ENCODE measurements around the gene ESR1.
"Not testable (repeated sequence)": the region's sequence is repeated elsewhere in the genome, so short reads cannot be mapped to it uniquely, and the experiment has no call there.

The ESR1 gene

DNA sequence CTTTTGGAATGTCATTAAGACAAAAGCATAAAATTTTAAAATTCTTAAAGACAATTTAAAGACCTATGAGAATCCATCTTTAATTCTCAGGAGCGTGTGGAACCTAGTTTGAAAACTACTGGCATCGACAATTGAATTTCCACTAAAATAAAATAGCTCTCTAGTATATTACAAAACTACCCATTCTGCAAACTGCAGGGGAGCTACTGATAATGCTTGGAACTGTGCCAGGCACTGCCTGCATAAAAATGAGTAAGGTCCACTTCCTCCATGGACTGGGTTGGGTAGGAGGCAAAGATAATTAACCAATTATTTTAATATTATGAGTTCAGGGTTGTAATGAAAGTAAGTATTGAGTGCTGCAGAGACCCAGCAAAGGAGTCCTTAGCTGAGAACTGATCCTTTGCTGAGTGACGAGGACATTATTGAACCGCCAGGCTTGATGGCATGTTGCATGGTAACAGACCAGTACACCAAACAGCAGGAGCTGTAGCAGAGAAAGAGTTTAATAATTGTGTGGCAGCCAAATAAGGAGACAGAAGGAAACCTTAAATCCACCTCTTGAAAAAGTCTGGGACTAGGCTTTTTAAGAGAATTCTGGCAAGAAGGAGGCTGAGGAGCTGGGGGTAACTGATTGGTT is 261.3 kb downstream of the ESR1 start:
- TF ChIP-seq, protein P1, sequence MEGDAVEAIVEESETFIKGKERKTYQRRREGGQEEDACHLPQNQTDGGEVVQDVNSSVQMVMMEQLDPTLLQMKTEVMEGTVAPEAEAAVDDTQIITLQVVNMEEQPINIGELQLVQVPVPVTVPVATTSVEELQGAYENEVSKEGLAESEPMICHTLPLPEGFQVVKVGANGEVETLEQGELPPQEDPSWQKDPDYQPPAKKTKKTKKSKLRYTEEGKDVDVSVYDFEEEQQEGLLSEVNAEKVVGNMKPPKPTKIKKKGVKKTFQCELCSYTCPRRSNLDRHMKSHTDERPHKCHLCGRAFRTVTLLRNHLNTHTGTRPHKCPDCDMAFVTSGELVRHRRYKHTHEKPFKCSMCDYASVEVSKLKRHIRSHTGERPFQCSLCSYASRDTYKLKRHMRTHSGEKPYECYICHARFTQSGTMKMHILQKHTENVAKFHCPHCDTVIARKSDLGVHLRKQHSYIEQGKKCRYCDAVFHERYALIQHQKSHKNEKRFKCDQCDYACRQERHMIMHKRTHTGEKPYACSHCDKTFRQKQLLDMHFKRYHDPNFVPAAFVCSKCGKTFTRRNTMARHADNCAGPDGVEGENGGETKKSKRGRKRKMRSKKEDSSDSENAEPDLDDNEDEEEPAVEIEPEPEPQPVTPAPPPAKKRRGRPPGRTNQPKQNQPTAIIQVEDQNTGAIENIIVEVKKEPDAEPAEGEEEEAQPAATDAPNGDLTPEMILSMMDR (conservative IDR thresholded peaks at IDR 0.05; ENCODE audit: control insufficient read depth, insufficient read depth, low read depth, low read length): no peak
- peak; percentile 46 for DNase-seq (ENCODE audit: low read depth)

DNA sequence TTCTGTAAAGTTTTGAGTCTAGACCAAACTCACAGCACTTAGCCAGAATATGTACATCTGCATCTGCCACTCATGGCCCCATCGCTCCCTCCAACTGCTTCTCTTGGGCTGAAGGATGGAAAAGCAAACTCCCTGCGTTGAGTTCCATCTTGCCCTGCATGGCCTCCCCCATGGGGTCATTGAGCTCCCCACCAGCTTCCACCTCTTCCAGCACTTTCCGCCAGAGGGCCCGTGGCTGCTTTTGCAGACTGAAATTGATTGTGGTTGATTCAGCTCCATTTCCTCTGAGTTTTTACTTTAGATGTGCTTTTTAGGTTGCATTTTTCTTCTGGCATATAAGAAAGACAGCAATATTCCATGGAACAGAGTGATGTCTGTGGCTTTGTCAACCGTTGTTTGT is 263.1 kb downstream of the ESR1 start:
- no peak for DNase-seq (ENCODE audit: low read depth)
- TF ChIP-seq, protein P1 (conservative IDR thresholded peaks at IDR 0.05; ENCODE audit: control insufficient read depth, insufficient read depth, low read depth, low read length): no peak
- no peak overlapping the region for H3K4me3 ChIP-seq (ENCODE audit: control insufficient read depth, low read depth, low read length)

More for the DNA sequence above, 261.3 kb downstream of the ESR1 start:
- H3K4me3 ChIP-seq (ENCODE audit: control insufficient read depth, low read depth, low read length): no peak overlapping the region

DNA sequence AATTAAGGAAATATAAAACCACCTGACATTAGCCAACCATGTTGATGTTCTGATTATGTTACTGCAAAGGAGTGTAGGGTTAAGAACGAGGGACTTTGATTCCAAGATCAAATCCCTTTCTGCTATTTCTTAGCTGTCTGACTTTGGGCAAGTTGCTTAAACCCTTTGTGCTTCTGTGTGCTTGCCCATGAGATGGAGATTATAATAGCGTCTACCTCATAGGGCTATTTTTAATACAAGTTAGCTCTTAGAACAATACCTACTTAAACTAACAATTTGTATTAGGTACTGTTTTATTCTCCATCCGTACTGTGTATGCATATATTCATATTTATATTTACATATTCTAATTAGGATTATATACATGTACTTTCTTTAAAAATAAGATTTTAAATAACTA is 263.8 kb downstream of the ESR1 start:
- TF ChIP-seq, protein P1 (conservative IDR thresholded peaks at IDR 0.05; ENCODE audit: control insufficient read depth, insufficient read depth, low read depth, low read length): no peak
- DNase-seq (ENCODE audit: low read depth): no peak
- no peak overlapping the region for H3K4me3 ChIP-seq (ENCODE audit: control insufficient read depth, low read depth, low read length)

DNA sequence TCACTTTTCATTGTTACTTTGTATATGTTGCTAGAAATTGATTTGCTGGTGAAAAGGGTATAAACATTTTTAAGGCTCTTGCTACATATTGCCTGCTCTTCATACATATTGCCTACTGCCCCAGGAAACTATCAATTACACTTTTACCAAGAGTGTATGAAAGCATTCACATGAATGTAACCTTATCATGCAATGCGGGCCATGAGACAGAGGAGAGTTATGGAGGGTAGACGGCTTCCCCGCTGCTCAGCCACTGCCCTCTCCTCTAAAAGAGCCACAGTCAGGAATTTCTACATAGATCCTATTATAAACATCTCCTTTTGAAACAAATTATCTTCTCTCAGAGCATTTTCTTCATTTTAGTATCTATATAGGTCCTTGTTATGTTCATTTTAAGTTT is 264.4 kb downstream of the ESR1 start:
- no peak for DNase-seq (ENCODE audit: low read depth)
- TF ChIP-seq, protein P1 (conservative IDR thresholded peaks at IDR 0.05; ENCODE audit: control insufficient read depth, insufficient read depth, low read depth, low read length): no peak
- H3K4me3 ChIP-seq (ENCODE audit: control insufficient read depth, low read depth, low read length): no peak overlapping the region

DNA sequence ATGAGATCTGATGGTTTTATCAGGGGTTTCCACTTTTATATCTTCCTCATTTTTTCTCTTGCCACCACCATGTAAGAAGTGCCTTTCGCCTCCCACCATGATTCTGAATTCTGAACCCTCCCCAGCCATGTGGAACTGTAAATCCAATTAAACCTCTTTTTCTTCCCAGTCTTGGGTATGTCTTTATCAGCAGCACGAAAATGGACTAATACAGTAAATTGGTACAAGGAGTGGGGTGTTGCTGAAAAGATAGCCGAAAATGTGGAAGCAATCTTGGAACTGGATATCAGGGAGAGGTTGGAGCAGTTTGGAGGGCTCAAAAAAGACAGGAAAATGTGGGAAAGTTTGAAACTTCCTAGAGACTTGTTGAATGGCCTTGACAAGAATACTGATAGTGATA is 268.8 kb downstream of the ESR1 start:
- H3K4me3 ChIP-seq (ENCODE audit: control insufficient read depth, low read depth, low read length); DNase-seq (ENCODE audit: low read depth): not testable (repeated sequence)

DNA sequence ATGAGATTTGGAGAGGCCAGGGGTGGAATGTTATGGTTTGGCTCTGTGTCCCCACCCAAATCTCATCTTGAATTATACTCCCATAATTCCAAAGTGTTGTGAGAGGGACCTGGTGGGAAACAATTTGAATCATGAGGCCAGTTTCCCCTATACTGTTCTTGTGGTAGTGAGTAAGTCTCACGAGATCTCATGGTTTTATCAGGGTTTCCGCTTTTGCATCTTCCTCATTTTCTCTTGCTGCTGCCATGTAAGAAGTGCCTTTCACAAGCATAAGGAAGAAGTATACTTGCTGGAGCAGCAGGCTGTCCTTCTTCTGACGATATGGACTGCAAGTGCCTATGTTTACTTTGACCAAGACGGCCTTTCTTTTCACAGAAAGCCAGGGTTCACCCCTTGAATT is 270.5 kb downstream of the ESR1 start:
- TF ChIP-seq, protein P1 (conservative IDR thresholded peaks at IDR 0.05; ENCODE audit: control insufficient read depth, insufficient read depth, low read depth, low read length): no peak
- no peak for DNase-seq (ENCODE audit: low read depth)
- H3K4me3 ChIP-seq (ENCODE audit: control insufficient read depth, low read depth, low read length): no peak overlapping the region

DNA sequence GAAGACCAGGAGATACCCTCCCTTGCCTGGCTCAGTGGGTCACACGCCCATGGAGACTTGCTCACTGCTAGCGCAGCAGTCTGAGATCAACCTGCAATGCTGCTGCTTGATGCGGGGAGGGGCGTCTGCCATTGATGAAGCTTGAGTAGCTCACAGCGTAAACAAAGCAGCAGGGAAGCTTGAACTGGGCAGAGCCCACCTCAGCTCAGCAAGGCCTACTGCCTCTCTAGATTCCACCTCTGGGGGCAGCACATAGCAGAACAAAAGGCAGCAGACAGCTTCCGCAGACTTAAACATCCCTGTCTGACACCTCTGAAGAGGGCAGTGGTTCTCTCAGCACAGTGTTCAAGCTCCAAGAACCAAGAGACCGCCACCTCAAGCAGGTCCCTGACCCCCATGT is 271.3 kb downstream of the ESR1 start:
- DNase-seq (ENCODE audit: low read depth): no peak
- no peak overlapping the region for H3K4me3 ChIP-seq (ENCODE audit: control insufficient read depth, low read depth, low read length)

More for the DNA sequence above, 271.3 kb downstream of the ESR1 start:
- TF ChIP-seq, protein P1 (conservative IDR thresholded peaks at IDR 0.05; ENCODE audit: control insufficient read depth, insufficient read depth, low read depth, low read length): no peak
